GM21515 (cell line): ENCODE results near the gene ADAMTS12.

Experiments
- ATAC-seq: cut with Tn5 transposase; IDR thresholded peaks from one replicate; pipeline ENCODE4 v1.9.1; 2021; ENCODE audit not compliant: unreplicated experiment

Gene ADAMTS12

GRCh38 chr5:33843579-33843978, 48.2 kb downstream of the ADAMTS12 start:
- no peak for ATAC-seq

- no peak for ATAC-seq
Measured at GRCh38 chr5:33842456-33842855, 49.3 kb downstream of the ADAMTS12 start.

GRCh38 chr5:33841891-33842290, 49.9 kb downstream of the ADAMTS12 start:
- no peak for ATAC-seq

GRCh38 chr5:33840927-33841547, 50.8 kb downstream of the ADAMTS12 start:
- ATAC-seq = peak; percentile 68

- ATAC-seq = no peak
Measured at GRCh38 chr5:33837301-33837700, 54.5 kb downstream of the ADAMTS12 start.

- no peak for ATAC-seq
Measured at GRCh38 chr5:33834334-33834733, 57.5 kb downstream of the ADAMTS12 start.

GRCh38 chr5:33833237-33833575, 58.6 kb downstream of the ADAMTS12 start:
- no peak for ATAC-seq

- no peak for ATAC-seq
Measured at GRCh38 chr5:33832404-33833236, 59.2 kb downstream of the ADAMTS12 start.

GRCh38 chr5:33831041-33831440, 60.7 kb downstream of the ADAMTS12 start:
- ATAC-seq = no peak

- no peak for ATAC-seq
Measured at GRCh38 chr5:33829430-33829829, 62.4 kb downstream of the ADAMTS12 start.

- ATAC-seq = no peak
Measured at GRCh38 chr5:33828626-33829308, 63.0 kb downstream of the ADAMTS12 start.

- no peak for ATAC-seq
Measured at GRCh38 chr5:33827885-33828284, 63.9 kb downstream of the ADAMTS12 start.

- ATAC-seq = no peak
Measured at GRCh38 chr5:33827018-33827707, 64.6 kb downstream of the ADAMTS12 start.

- no peak for ATAC-seq
Measured at GRCh38 chr5:33824516-33825195, 67.1 kb downstream of the ADAMTS12 start.

- ATAC-seq = no peak
Measured at GRCh38 chr5:33817301-33817700, 74.5 kb downstream of the ADAMTS12 start.

- no peak for ATAC-seq
Measured at GRCh38 chr5:33816791-33817190, 75.0 kb downstream of the ADAMTS12 start.

- ATAC-seq = no peak
Measured at GRCh38 chr5:33812746-33813145, 79.0 kb downstream of the ADAMTS12 start.

GRCh38 chr5:33810491-33811120, 81.2 kb downstream of the ADAMTS12 start:
- no peak for ATAC-seq

GRCh38 chr5:33809936-33810335, 81.9 kb downstream of the ADAMTS12 start:
- no peak for ATAC-seq

GRCh38 chr5:33808699-33809098, 83.1 kb downstream of the ADAMTS12 start:
- no peak for ATAC-seq
